Stimulated activated CD4-positive, alpha-beta T cell treated with anti-CD3 and anti-CD28 coated beads, Interleukin-12 subunit alpha, Interleukin-12 subunit beta, amount 100 ng/mL, for 4 hours (primary cell): ENCODE results near the gene EFCC1.
"Not testable (repeated sequence)": the region's sequence is repeated elsewhere in the genome, so short reads cannot be mapped to it uniquely, and the experiment has no call there.

Experiments used
- DNase-seq: peaks from one replicate; pipeline ENCODE4 v3.0.0-alpha.2; 2020

EFCC1 gene

GRCh38 chr3:129058441-129059200 lies 57.5 kb downstream of the EFCC1 start:
- DNase-seq, result no peak

DNA sequence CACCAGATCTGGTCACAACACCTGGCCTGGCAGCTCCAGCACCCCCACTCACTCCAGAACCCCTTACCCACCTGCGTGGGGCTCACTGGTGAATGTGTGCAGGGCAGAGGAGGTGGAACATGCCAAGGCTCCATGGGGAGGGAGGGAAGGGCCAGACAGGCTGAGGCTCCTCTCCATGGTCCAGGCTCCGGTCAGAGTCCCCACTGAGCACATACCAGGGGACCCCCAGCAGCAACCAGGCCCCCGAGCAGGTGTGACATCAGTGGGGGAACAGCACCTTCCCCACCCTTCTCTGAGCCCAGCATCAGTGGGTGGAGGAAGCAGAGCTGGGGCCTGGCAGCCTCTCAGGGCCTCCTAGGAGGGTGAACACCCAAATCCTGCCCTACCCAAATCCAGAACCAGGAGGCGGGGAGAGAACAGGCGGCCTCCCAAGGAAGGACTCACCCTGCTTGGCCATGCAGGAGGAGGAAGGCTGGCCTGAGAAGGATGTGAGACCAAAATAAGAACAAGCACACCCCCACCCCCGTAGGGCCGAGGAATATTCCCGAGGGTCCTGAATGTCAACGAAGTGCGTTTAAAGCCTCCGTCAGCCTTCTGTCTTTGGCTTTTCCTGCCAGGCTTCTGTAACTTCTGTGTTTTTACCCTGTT lies 58.3 kb downstream of the EFCC1 start:
- no peak for DNase-seq

GRCh38 chr3:129060276-129061022 lies 59.3 kb downstream of the EFCC1 start, which contains the start of gene GP9:
Gene GP9, plus strand, starts transcription at chr3:129060779. Its CDS starts 961 bp downstream, at chr3:129061740.
- DNase-seq, result no peak

DNA sequence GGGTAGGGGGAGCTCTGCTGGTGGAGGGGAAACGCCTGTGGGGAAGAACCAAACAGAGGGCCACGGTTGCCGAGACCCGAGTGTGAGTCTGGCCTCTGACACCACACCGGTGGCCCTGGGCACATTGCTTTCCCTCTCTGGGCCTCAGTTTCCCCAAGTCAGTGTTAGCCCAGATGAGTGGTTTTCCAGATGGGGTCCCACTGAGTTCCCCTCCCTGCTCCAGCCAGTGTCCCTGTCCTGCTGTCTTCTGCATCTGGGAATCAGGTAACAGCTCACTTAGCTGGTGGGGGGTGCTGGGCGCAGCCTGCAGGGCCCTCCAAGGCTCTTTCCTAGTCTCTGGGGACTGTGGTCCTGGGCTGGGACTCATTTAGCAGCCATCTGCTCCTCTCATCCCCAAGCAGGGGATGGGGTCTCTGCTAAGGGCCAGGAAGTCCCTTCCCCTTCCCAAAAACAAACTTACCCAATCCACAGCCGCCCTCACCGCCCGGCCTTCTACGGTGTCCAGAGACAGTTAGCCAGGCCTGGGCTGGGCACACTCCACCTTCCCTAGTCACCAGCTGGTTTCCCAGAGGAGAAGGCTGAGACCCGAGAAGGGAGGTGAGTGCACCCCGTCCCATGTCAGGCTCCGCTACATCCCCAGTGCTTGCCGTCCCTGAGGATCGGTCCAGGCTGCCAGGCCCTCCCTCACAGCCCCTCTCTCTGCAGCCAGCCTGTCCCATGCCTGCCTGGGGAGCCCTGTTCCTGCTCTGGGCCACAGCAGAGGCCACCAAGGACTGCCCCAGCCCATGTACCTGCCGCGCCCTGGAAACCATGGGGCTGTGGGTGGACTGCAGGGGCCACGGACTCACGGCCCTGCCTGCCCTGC lies 60.2 kb downstream of the EFCC1 start:
- DNase-seq, result no peak

- no peak for DNase-seq
These were observed 61.1 kb downstream of the EFCC1 start for GRCh38 chr3:129061888-129062834.

GRCh38 chr3:129063091-129063640 lies 62.1 kb downstream of the EFCC1 start:
- DNase-seq, result no peak

DNA sequence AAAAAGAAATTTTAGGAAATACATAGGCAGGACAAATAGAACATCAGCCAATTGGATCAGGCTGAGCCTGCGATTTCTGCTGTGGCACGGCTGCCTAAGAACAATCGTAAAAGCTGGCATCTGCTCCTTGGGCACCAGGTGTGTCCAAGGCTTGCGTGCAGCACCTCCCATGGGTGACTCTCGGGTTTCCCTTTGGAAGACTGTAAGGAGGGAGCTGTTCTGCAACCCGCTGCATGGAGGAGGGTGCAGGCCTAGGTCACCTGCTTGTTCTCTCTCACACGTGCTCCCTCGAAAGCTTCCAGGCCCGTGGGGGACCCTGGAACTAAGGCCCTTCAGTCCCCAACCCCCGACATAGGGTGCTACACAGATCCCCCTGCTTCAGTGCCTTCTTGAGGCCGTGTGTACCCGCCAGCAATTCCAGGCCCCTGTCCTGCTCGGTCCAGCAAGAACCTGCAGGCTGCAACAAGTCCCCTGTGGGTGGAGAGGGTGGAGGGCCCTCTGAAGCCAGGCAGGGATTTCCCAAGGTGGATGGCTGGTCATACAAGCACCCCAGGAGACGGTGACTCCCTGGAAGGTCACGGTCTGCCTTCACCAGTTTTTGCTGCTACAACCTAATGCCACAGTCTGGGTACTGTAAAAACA lies 62.9 kb downstream of the EFCC1 start:
- no peak for DNase-seq

DNA sequence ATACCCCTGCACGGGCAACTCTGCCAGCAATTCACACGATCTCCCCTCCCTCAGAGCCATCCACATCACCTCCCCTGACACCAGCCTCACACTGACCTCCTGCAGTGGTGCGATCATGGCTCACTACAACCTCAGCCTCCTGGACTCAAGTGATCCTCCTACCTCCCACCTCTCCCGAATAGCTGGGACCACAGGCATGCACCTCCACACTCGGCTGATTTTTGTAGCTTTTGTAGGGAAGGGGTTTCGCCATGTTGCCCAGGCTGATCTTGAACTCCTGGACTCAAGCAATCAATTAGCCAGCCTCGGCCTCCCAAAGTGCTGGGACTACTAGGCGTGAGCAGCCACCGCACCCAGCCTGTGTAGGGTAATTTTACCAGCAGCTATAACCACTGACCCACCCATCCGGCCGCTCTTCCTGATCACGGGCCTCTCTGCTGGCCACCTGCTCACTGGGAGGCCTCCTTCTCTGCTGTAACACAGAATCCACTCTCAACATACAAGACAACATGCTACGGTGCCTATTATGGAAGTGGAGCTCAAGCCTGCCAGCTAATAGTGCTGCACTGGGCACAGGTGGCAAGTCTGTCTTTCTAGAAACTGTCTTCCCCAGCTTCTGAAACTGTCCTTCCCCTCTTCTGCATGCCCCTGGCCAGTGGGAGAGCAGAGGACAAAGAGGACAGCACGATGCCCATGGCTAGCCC lies 64.1 kb downstream of the EFCC1 start:
- DNase-seq, result no peak

DNA sequence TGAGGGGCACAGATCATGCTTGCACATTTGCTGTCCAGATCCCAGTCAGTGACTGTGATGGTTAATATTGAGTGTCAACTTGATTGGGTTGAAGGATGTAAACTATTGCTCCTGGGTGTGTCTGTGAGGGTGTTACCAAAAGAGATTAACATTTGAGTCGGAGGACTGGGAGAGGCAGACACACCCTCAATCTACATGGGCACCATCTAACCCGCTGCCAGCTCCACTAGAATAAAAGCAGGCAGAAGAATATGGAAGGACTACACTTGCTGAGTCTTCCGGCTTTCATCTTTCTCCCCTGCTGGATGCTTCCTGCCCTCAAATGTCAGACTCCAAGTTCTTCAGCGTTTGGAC lies 64.6 kb downstream of the EFCC1 start:
- no peak for DNase-seq

- DNase-seq, result not testable (repeated sequence)
These were observed 66.6 kb downstream of the EFCC1 start for GRCh38 chr3:129067719-129068118.

DNA sequence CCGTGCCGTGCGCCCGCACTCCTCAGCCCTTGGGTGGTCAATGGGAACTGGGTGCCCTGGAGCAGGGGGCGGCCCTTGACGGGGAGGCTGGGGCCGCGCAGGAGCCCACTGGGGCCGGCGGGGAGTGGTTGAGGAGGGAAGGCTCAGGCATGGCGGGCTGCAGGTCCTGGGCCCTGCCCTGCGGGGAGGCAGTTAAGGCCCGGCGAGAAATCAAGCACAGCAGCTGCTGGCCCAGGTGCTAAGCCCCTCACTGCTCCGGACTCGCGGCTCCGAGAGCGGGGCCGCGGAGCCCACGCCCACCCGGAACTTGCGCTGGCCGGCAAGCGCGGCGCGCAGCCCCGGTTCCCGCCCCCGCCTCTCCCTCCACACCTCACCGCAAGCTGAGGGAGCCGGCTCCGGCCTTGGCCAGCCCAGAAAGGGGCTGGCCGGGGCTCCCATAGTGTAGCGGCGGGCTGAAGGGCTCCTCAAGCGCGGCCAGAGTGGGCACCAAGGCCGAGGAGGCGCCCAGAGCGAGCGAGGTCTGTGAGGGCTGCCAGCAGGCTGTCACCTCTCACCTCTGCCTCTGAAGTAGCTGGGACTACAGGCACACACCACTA lies 67.3 kb downstream of the EFCC1 start:
- DNase-seq, result no peak

DNA sequence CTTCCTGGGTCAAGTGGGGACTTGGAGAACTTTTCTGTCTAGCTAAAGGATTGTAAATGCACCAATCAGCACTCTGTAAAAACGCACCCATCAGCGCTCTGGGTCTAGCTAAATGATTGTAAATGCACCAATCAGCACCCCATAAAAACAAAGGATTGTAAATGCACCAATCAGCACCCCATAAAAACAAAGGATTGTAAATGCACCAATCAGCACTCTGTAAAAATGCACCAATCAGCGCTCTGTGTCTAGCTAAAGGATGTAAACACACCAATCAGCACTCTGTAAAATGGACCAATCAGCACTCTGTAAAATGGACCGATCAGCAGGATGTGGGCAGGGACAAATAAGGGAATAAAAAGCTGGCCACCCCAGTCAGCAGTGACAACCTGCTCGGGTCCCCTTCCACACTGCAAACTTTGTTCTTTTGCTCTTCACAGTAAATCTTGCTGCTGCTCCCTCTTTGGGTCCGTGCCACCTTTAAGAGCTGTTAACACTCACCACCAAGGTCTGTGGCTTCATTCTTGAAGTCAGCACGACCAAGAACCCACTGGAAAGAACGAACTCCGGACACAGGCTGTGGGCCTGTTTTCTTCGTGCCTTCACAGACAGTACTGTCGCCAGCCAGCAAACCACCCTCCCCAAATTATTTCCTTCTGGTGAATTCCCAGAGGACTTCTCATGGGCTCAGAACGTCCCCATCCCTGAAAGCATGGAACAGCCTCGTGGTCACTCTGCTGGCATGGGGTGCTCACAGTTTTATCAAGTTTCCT lies 68.4 kb downstream of the EFCC1 start:
- not testable (repeated sequence) for DNase-seq

DNA sequence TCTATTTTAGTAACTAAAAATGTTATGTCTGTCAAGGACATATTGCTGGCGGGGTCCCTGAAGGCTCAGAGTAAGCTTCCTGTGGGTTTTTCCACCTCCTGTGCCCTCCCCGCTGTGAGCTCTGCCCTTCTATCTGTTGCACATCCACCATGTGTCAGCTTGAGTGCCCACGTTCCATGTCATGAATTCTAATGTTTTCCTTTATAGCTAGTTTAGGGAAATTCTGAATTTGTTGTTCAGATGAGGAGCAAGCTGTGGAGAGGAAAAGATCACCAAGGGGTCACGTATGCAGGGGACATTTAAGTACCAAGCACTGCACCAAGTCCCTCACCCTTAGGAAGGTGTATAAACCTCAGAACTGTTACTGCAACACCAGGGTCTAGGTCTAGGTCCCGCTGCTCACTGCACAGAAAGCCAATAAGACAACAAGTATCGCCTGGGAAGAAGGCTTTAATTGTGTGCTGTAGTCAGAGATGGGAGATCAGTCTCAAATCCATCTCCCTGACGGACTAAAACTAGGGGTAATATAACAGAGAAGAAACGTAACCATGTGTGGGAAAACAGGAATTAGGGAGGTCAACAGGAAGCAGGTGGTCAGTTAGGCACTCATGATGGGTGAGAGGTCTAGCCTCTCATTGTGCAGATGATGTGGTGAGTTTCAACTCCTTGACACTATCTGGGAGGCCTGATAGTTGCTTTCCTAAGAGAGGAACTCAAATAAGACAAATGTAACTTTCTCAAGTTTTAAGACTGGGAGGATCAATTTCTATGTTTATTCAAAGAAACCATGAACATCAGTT lies 69.2 kb downstream of the EFCC1 start:
- no peak for DNase-seq

GRCh38 chr3:129077222-129077621 lies 76.1 kb downstream of the EFCC1 start:
- DNase-seq, result no peak

- DNase-seq, result no peak
These were observed 77.4 kb downstream of the EFCC1 start for GRCh38 chr3:129078510-129078909.

DNA sequence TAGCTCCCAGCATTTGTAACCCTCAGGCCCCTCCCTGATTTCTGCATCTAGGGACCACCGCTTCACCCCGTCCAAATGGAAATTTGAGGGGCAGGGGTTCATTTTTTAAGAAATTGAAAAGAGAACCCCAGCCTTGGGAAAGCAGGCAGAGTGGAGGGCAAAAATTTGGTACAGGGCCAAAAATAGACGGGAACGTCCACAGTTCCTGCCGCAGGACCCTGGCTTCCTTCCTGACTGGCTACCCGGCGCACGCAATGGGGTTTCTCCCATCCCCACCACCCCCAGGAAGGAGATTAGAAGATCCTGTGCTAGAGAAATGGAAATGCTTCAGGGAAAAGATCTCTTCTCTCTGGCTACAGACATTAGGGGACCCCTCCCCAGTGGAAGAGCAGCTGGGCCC lies 80.4 kb downstream of the EFCC1 start:
- DNase-seq, result no peak

DNA sequence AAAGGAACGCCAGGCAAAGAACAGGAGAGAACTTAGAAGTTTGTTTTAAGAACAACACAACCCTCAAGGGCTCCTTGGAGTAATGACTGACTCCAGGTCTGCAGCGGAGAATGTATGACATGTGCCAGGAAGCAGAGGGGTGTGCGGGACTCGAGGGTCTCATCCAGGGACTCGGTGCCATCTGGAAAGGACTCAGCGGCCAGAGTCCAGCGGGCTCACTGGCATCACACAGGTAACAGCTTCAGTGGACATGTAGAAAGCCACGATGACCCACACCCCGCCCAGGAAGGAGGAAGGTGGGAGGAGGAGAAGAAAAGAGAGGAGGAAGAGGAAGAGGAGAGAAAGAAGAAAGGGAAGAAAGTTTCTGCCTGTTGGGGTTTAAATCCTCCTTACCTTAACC lies 80.9 kb downstream of the EFCC1 start:
- no peak for DNase-seq

DNA sequence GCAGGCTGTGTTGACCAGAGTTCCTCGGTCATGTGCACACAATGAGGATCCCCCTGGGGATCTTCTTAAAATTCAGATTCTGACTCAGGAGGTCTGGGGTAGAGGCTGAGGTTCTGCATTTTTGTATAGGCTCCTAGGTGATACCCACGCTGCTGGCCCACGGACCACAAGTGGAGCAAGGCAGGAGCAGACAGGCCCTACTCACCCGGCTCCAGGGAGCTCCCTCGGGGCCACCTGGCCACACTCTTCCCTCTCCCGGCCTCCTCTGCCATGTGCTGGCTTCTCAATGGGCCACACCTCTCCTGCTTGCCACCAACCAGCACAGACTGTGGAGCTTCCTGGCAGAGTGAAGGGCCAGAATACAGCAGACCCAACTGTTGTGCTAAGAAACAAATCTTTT lies 83.4 kb downstream of the EFCC1 start:
- DNase-seq, result no peak
